BJ (cell line): Measurements from ENCODE around the gene PAX9. TPM values are rescaled to one million over a fixed set of nuclear protein-coding genes. Genes with fewer than 3 reads are reported as not detected.
"Not testable (repeated sequence)": the region's sequence is repeated elsewhere in the genome, so short reads cannot be mapped to it uniquely, and the experiment has no call there.

Source experiments
- CTCF ChIA-PET: fragments of 350-600 bp; formaldehyde crosslinking; extraction: SDS; loops from one replicate; lab custom pipeline; 2021; ENCODE audit warnings: antibody characterized with exemption, inconsistent platforms; lab: Yijun Ruan, JAX
- POLR2A ChIA-PET: fragments of 300-600 bp; sonication (Branson Sonifier 250); formaldehyde crosslinking; extraction: SDS; loops from one replicate; lab custom pipeline; 2021; ENCODE audit warnings: antibody characterized with exemption; lab: Charles Lee
- DNase-seq: peaks from one replicate; pipeline ENCODE4 v3.0.0-alpha.2; 2011; ENCODE audit warnings: low read depth
- H3K27me3 ChIP-seq: 2 replicates; pipeline ENCODE4 v1.6.0; 2011; ENCODE audit warnings: low read length; ENCODE audit not compliant: control insufficient read depth, insufficient read depth
- H3K36me3 ChIP-seq: 2 replicates; pipeline ENCODE4 v1.5.1; 2011; ENCODE audit warnings: low read length; ENCODE audit not compliant: control insufficient read depth, insufficient read depth
- H3K4me3 ChIP-seq: 2 replicates; pipeline ENCODE4 v1.5.1; 2011; ENCODE audit warnings: low read depth, mild to moderate bottlenecking, control low read depth, low read length
- polyA plus RNA-seq: library from polyadenylated mRNA; depleted of rRNA; stranded (reverse); fragments of >200 nt; gene quantifications from 2 replicates; pipeline ENCODE4 v1.2.3, GENCODE V29; 2011
- TF ChIP-seq, protein P1 (sequence below): IDR thresholded peaks from 2 replicates; pipeline ENCODE4 v1.5.1; 2011; ENCODE audit warnings: low read depth, mild to moderate bottlenecking, control low read depth, inconsistent platforms, low read length, moderate library complexity; ENCODE audit not compliant: insufficient read depth

Gene PAX9
- polyA plus RNA-seq, 1 experiment = not detected

DNA sequence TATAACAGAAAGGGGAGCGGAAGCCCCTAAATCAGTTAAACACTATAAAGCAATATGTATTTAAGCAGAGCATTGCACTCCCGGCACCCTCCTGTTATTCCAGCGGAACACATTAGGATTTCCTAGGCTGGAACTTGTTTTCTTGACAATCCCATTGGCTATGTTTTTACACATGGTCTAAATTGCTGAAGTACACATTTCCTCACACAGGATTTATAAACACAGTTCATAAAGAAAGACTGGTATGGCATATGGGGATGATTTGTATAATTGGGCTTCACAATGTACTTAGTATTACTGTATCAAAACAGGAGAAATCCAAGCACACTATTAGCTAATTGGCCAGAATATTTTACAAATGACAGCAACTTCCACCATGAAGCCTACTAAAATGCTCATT, 23.3 kb downstream of the PAX9 start:
- no peak for DNase-seq
- Histone ChIP-seq H3K36me3 (no peaks in the 10 kb centered on the region), H3K27me3 (no peaks in the 10 kb centered on the region), H3K4me3 (no peak overlapping the region)
- CTCF ChIA-PET = no interaction called here
- POLR2A ChIA-PET = no interaction called here
- TF ChIP-seq, protein P1, sequence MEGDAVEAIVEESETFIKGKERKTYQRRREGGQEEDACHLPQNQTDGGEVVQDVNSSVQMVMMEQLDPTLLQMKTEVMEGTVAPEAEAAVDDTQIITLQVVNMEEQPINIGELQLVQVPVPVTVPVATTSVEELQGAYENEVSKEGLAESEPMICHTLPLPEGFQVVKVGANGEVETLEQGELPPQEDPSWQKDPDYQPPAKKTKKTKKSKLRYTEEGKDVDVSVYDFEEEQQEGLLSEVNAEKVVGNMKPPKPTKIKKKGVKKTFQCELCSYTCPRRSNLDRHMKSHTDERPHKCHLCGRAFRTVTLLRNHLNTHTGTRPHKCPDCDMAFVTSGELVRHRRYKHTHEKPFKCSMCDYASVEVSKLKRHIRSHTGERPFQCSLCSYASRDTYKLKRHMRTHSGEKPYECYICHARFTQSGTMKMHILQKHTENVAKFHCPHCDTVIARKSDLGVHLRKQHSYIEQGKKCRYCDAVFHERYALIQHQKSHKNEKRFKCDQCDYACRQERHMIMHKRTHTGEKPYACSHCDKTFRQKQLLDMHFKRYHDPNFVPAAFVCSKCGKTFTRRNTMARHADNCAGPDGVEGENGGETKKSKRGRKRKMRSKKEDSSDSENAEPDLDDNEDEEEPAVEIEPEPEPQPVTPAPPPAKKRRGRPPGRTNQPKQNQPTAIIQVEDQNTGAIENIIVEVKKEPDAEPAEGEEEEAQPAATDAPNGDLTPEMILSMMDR = no peak

DNA sequence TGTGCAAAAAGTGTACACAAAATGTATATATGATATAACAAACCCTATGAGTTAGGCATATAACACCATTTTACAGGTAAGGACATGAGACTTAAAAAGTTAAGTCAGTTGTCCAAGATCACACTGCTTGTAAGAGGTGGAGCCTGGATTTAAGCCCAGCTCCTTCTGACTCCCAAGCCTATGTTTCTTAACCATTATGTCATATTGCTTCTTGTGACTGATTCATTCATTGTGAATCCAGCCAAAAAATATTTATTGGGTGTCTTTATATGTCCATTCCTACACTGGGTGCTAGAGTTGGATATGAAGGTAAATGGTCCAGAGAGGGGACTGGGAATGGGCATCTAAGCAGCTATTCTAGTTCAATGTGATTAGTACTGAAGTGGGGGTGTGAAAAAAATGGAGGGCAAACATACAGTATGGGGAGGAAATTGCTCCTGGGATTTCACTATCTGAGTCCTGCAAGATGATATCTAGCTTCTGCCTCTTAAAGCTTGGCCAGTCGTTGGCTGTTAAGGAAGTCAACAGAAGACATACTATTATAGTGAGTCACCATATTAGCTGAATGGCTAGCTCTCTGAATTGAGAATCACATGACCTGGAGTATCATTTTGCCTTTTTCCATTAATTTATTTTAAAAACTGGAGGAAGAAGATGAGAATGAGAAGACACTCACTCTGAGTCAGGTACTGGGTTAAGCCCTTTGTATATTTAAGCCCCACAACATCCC, 28.8 kb downstream of the PAX9 start:
- POLR2A ChIA-PET = no interaction called here
- CTCF ChIA-PET = interaction anchor here (0.9 kb wide), 1 partner anchor 10 kb away, joined by 3 read pairs; no protein-coding TSS in a partner anchor

DNA sequence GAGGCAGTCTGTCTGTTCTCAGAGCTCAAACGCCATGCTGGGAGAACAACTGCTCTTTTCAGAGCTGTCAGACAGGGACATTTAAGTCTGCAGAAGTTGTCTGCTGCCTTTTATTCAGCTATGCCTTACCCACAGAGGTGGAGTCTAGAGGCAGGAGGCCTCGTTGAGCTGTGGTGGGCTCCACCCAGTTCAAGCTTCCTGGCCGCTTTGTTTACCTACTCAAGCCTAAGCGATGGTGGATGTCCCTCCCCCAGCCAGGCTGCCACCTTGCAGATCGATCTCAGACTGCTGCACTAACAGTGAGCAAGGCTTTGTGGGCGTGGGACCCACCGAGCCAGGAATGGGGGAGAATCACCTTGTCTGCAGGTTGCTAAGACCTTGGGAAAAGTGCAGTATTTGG, 37.8 kb downstream of the PAX9 start:
- H3K27me3 ChIP-seq, H3K36me3 ChIP-seq, DNase-seq, H3K4me3 ChIP-seq, POLR2A ChIA-PET: not testable (repeated sequence)
- CTCF ChIA-PET = interaction anchor here (0.9 kb wide), 1 partner anchor 8 kb away, joined by 3 read pairs; no protein-coding TSS in a partner anchor

More for the DNA sequence above, 28.8 kb downstream of the PAX9 start:
- Histone ChIP-seq H3K27me3 (no peaks in the 10 kb centered on the region), H3K36me3 (no peaks in the 10 kb centered on the region), H3K4me3 (no peak overlapping the region)
- DNase-seq = no peak
- TF ChIP-seq, protein P1 = no peak

DNA sequence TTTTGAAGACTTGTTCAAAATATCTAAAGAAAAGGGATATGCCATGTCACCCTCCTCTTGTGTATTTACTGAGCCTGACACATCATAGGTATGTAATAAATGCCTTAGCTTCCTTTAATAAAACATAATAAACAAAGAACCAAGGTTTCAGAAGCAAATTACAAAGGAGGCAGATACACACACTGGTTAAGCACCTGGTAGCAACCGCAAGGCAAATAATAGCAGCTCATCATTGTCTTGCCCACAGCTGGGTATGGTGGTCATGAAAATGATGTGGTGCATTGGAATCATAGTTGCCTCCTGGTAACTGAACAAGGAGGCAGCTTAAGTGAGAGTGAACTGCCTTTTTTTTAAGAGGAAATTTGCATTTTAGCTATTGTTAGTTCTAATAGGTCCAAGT, 39.0 kb downstream of the PAX9 start:
- CTCF ChIA-PET = no interaction called here
- no peak overlapping the region for H3K4me3 ChIP-seq
- POLR2A ChIA-PET = no interaction called here

DNA sequence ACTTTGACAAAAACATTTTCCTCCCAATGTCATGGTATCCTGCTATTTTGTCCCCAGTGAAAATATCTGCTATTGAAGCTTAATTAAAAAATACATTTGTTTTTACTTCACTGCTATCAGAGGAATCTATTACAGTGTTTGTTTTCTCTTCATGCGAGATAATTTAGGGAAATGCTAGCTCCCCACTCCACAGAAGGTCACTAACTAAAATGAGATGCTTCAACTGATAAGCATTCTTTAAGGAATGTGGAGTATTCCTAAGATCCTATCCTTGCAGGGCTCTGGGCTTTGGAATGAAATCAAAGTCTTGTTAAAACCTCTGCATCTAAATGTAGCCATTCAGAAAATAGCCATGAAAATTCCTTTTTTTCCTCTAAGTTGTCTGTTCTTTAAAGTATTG, 39.5 kb downstream of the PAX9 start:
- H3K27me3 ChIP-seq = no peaks in the 10 kb centered on the region
- H3K4me3 ChIP-seq = no peak overlapping the region
- CTCF ChIA-PET = interaction anchor here (1.3 kb wide), 1 partner anchor 47 kb away, joined by 3 read pairs; no protein-coding TSS in a partner anchor
- no peaks in the 10 kb centered on the region for H3K36me3 ChIP-seq
- no peak for DNase-seq
- TF ChIP-seq, protein P1 = no peak
- POLR2A ChIA-PET = no interaction called here

More for the DNA sequence above, 39.0 kb downstream of the PAX9 start:
- DNase-seq = no peak
- no peaks in the 10 kb centered on the region for H3K36me3 ChIP-seq
- TF ChIP-seq, protein P1 = no peak
- H3K27me3 ChIP-seq = no peaks in the 10 kb centered on the region
